Activated CD8-positive, alpha-beta T cell treated with anti-CD3 and anti-CD28 coated beads, Interleukin-2, amount 10 ng/mL, durations not matched to agents 7 days and 5 days (primary cell): ENCODE results near the gene STARD5. TPM values are rescaled to one million over a fixed set of nuclear protein-coding genes. Genes with fewer than 3 reads are reported as not detected.
"Not testable (repeated sequence)": the region's sequence is repeated elsewhere in the genome, so short reads cannot be mapped to it uniquely, and the experiment has no call there.

Experiments used
- ATAC-seq: fragments of 150-1000 bp; cut with Tn5 transposase; one replicate; pipeline ENCODE4 v1.10.0; 2021; ENCODE audit warnings: moderate library complexity
- CTCF ChIA-PET: fragments of 350-600 bp; sonication (Branson Sonifier 250); formaldehyde crosslinking; loops from one replicate; lab custom pipeline; 2021; ENCODE audit warnings: antibody characterized with exemption; lab: Charles Lee
- POLR2A ChIA-PET: fragments of 350-600 bp; sonication (Branson Sonifier 250); formaldehyde crosslinking; loops from one replicate; lab custom pipeline; 2021; ENCODE audit warnings: antibody characterized with exemption; lab: Charles Lee
- DNase-seq: peaks from one replicate; pipeline ENCODE4 v3.0.0-alpha.2; 2020
- H3K27ac Mint-ChIP-seq: one replicate; pipeline ENCODE4 v1.8.0; 2021; ENCODE audit warnings: mild to moderate bottlenecking, mixed read lengths
- H3K27me3 Mint-ChIP-seq: one replicate; pipeline ENCODE4 v1.8.0; 2021; ENCODE audit warnings: low read depth, mixed read lengths
- H3K36me3 Mint-ChIP-seq: one replicate; pipeline ENCODE4 v1.8.0; 2021; ENCODE audit warnings: low read depth, mixed read lengths
- H3K4me1 Mint-ChIP-seq: one replicate; pipeline ENCODE4 v1.8.0; 2021; ENCODE audit warnings: low read depth, mixed read lengths
- H3K4me3 Mint-ChIP-seq: one replicate; pipeline ENCODE4 v1.8.0; 2021; ENCODE audit warnings: mild to moderate bottlenecking, mixed read lengths
- H3K9me3 Mint-ChIP-seq: one replicate; pipeline ENCODE4 v1.8.0; 2022; ENCODE audit warnings: mixed read lengths; ENCODE audit not compliant: insufficient read depth
- total RNA-seq, 2 experiments: library from RNA; stranded (reverse); gene quantifications; one replicate each; pipeline ENCODE4 v1.2.3, GENCODE V29; 2021

Gene STARD5
- total RNA-seq, 2 experiments from 2014 or later: 4.9 to 5.3 TPM

- Mint-ChIP-seq H3K27me3 (peaks cover 3% of the 10 kb centered on the region), H3K9me3 (no peaks in the 10 kb centered on the region), H3K4me1 (peaks cover 14% of the 10 kb centered on the region), H3K36me3 (no peaks in the 10 kb centered on the region), H3K27ac (no peak overlapping the region), H3K4me3 (no peak overlapping the region)
- DNase-seq (peak; percentile 43), ATAC-seq (peak; percentile 63)
- ChIA-PET CTCF (interaction anchor here (0.6 to 6.1 kb wide), 8 partner anchors 10 to 228 kb away, joined by 3 to 73 read pairs (median 4); partner anchors contain the start of gene STARD5), POLR2A (no interaction called here)
These were observed 12.6 kb upstream of the STARD5 start for GRCh38 chr15:81336568-81336967.

- H3K27ac Mint-ChIP-seq: no peak overlapping the region
- no peaks in the 10 kb centered on the region for H3K9me3 Mint-ChIP-seq
- DNase-seq (no peak), ATAC-seq (no peak)
- H3K36me3 Mint-ChIP-seq: no peaks in the 10 kb centered on the region
- CTCF ChIA-PET: interaction anchor here (0.6 to 6.1 kb wide), 9 partner anchors 9 to 180 kb away, joined by 3 to 73 read pairs (median 4); no protein-coding TSS in a partner anchor
- POLR2A ChIA-PET: no interaction called here
- H3K27me3 Mint-ChIP-seq: no peaks in the 10 kb centered on the region
- no peak overlapping the region for H3K4me3 Mint-ChIP-seq
- H3K4me1 Mint-ChIP-seq: peaks cover 19% of the 10 kb centered on the region
These were observed 11.7 kb upstream of the STARD5 start for GRCh38 chr15:81335631-81336030.

- Mint-ChIP-seq H3K27ac (no peak overlapping the region), H3K4me1 (peaks cover 19% of the 10 kb centered on the region), H3K9me3 (no peaks in the 10 kb centered on the region), H3K36me3 (no peaks in the 10 kb centered on the region), H3K4me3 (no peak overlapping the region), H3K27me3 (no peaks in the 10 kb centered on the region)
- ATAC-seq (no peak), DNase-seq (no peak)
- ChIA-PET CTCF (interaction anchor here (0.6 to 6.1 kb wide), 10 partner anchors 8 to 103 kb away, joined by 3 to 73 read pairs (median 4); no protein-coding TSS in a partner anchor), POLR2A (no interaction called here)
These were observed 11.0 kb upstream of the STARD5 start for GRCh38 chr15:81334768-81335435.

- H3K27me3 Mint-ChIP-seq: no peaks in the 10 kb centered on the region
- H3K4me1 Mint-ChIP-seq: peaks cover 15% of the 10 kb centered on the region
- ChIA-PET POLR2A (no interaction called here), CTCF (interaction anchor here (0.8 to 3.4 kb wide), 2 partner anchors 38 to 58 kb away, joined by 4 to 18 read pairs; no protein-coding TSS in a partner anchor)
- no peak for ATAC-seq
- no peaks in the 10 kb centered on the region for H3K9me3 Mint-ChIP-seq
- no peak overlapping the region for H3K27ac Mint-ChIP-seq
- H3K4me3 Mint-ChIP-seq: no peak overlapping the region
- DNase-seq: no peak
- H3K36me3 Mint-ChIP-seq: no peaks in the 10 kb centered on the region
These were observed 9.4 kb upstream of the STARD5 start for GRCh38 chr15:81333363-81333762.

GRCh38 chr15:81332326-81332725, 8.4 kb upstream of the STARD5 start:
- Mint-ChIP-seq H3K9me3 (no peaks in the 10 kb centered on the region), H3K4me1 (peaks cover 15% of the 10 kb centered on the region), H3K36me3 (no peaks in the 10 kb centered on the region), H3K27ac (no peak overlapping the region), H3K27me3 (no peaks in the 10 kb centered on the region), H3K4me3 (no peak overlapping the region)
- POLR2A ChIA-PET: no interaction called here
- CTCF ChIA-PET: interaction anchor here (2.1 to 3.4 kb wide), 2 partner anchors 57 to 66 kb away, joined by 11 to 18 read pairs; no protein-coding TSS in a partner anchor
- DNase-seq (no peak), ATAC-seq (no peak)

- H3K4me1 Mint-ChIP-seq: peaks cover 17% of the 10 kb centered on the region
- CTCF ChIA-PET: interaction anchor here (2.1 to 3.4 kb wide), 2 partner anchors 56 to 66 kb away, joined by 11 to 18 read pairs; no protein-coding TSS in a partner anchor
- no peaks in the 10 kb centered on the region for H3K36me3 Mint-ChIP-seq
- no peak overlapping the region for H3K4me3 Mint-ChIP-seq
- DNase-seq (no peak), ATAC-seq (no peak)
- H3K27me3 Mint-ChIP-seq: no peaks in the 10 kb centered on the region
- H3K27ac Mint-ChIP-seq: no peak overlapping the region
- no peaks in the 10 kb centered on the region for H3K9me3 Mint-ChIP-seq
- POLR2A ChIA-PET: interaction anchor here (0.8 kb wide), 1 partner anchor 35 kb away, joined by 3 read pairs; no protein-coding TSS in a partner anchor
These were observed 7.7 kb upstream of the STARD5 start for GRCh38 chr15:81331600-81331999.

- not testable (repeated sequence) for DNase-seq, H3K9me3 Mint-ChIP-seq, H3K27ac Mint-ChIP-seq, H3K36me3 Mint-ChIP-seq, ATAC-seq, H3K27me3 Mint-ChIP-seq, H3K4me3 Mint-ChIP-seq
- ChIA-PET CTCF (interaction anchor here (2.1 to 3.4 kb wide), 2 partner anchors 56 to 65 kb away, joined by 11 to 18 read pairs; no protein-coding TSS in a partner anchor), POLR2A (interaction anchor here (0.8 kb wide), 1 partner anchor 34 kb away, joined by 3 read pairs; no protein-coding TSS in a partner anchor)
- peaks cover 17% of the 10 kb centered on the region for H3K4me1 Mint-ChIP-seq
These were observed 7.2 kb upstream of the STARD5 start for GRCh38 chr15:81331141-81331540.

GRCh38 chr15:81330366-81331090, 6.6 kb upstream of the STARD5 start:
- DNase-seq: no peak
- no peak for ATAC-seq
- Mint-ChIP-seq H3K36me3 (no peaks in the 10 kb centered on the region), H3K4me3 (no peak overlapping the region), H3K27ac (no peak overlapping the region), H3K9me3 (no peaks in the 10 kb centered on the region), H3K27me3 (no peaks in the 10 kb centered on the region), H3K4me1 (peaks cover 17% of the 10 kb centered on the region)
- CTCF ChIA-PET: interaction anchor here (2.1 to 3.4 kb wide), 2 partner anchors 55 to 65 kb away, joined by 11 to 18 read pairs; no protein-coding TSS in a partner anchor
- POLR2A ChIA-PET: no interaction called here

- no peaks in the 10 kb centered on the region for H3K27me3 Mint-ChIP-seq
- H3K27ac Mint-ChIP-seq: no peak overlapping the region
- no peaks in the 10 kb centered on the region for H3K9me3 Mint-ChIP-seq
- H3K36me3 Mint-ChIP-seq: no peaks in the 10 kb centered on the region
- POLR2A ChIA-PET: no interaction called here
- peaks cover 25% of the 10 kb centered on the region for H3K4me1 Mint-ChIP-seq
- H3K4me3 Mint-ChIP-seq: no peak overlapping the region
- CTCF ChIA-PET: interaction anchor here (1.5 kb wide), 1 partner anchor 54 kb away, joined by 8 read pairs; no protein-coding TSS in a partner anchor
- ATAC-seq (no peak), DNase-seq (no peak)
These were observed 5.5 kb upstream of the STARD5 start for GRCh38 chr15:81329446-81329845.

- CTCF ChIA-PET: interaction anchor here (1.4 to 2.5 kb wide), 9 partner anchors 8 to 61 kb away, joined by 3 to 21 read pairs (median 6); no protein-coding TSS in a partner anchor
- no peak overlapping the region for H3K4me3 Mint-ChIP-seq
- H3K27ac Mint-ChIP-seq: no peak overlapping the region
- H3K36me3 Mint-ChIP-seq: peaks cover 2% of the 10 kb centered on the region
- POLR2A ChIA-PET: interaction anchor here (0.6 to 1.6 kb wide), 3 partner anchors 19 to 87 kb away, joined by 3 to 6 read pairs (median 3); no protein-coding TSS in a partner anchor
- H3K27me3 Mint-ChIP-seq: no peaks in the 10 kb centered on the region
- ATAC-seq (no peak), DNase-seq (no peak)
- H3K9me3 Mint-ChIP-seq: no peaks in the 10 kb centered on the region
- H3K4me1 Mint-ChIP-seq: peaks cover 36% of the 10 kb centered on the region
These were observed 3.6 kb upstream of the STARD5 start for GRCh38 chr15:81327516-81327915.

GRCh38 chr15:81326466-81327212, 2.7 kb upstream of the STARD5 start:
- ATAC-seq (no peak), DNase-seq (no peak)
- Mint-ChIP-seq H3K27ac (no peak overlapping the region), H3K4me1 (peaks cover 44% of the 10 kb centered on the region), H3K9me3 (no peaks in the 10 kb centered on the region), H3K27me3 (no peaks in the 10 kb centered on the region), H3K4me3 (no peak overlapping the region), H3K36me3 (peaks cover 2% of the 10 kb centered on the region)
- POLR2A ChIA-PET: interaction anchor here (1.0 to 1.6 kb wide), 4 partner anchors 18 to 30 kb away, joined by 3 to 6 read pairs (median 4); no protein-coding TSS in a partner anchor
- CTCF ChIA-PET: interaction anchor here (0.9 to 2.5 kb wide), 10 partner anchors 9 to 60 kb away, joined by 3 to 21 read pairs (median 6); no protein-coding TSS in a partner anchor
